Neural progenitor cell (in vitro differentiated cells): ENCODE results near the gene KIF2A. TPM values are rescaled to one million over a fixed set of nuclear protein-coding genes. Genes with fewer than 3 reads are reported as not detected.

Experiments used
- DNase-seq: peaks from one replicate; pipeline ENCODE4 v3.0.0-alpha.2; 2016; ENCODE audit warnings: low spot score
- H2AFZ ChIP-seq: fragments of 200-600 bp; sonication (generic); replicated peaks from 2 replicates; pipeline ENCODE4 v1.6.1; 2016; ENCODE audit warnings: antibody characterized with exemption
- H3F3A ChIP-seq: fragments of 200-600 bp; sonication (generic); 2 replicates; pipeline ENCODE4 v1.6.1; 2016; ENCODE audit warnings: antibody characterized with exemption, low read depth
- H3K27ac ChIP-seq: fragments of 200-600 bp; sonication (generic); 2 replicates; pipeline ENCODE4 v1.5.1; 2016; ENCODE audit warnings: mild to moderate bottlenecking
- H3K27me3 ChIP-seq: fragments of 200-600 bp; sonication (generic); 2 replicates; pipeline ENCODE4 v1.6.1; 2016; ENCODE audit warnings: mild to moderate bottlenecking, moderate library complexity
- H3K36me3 ChIP-seq: fragments of 200-600 bp; sonication (generic); 2 replicates; pipeline ENCODE4 v1.5.1; 2016
- H3K4me1 ChIP-seq: fragments of 200-600 bp; sonication (generic); 2 replicates; pipeline ENCODE4 v1.6.1; 2016; ENCODE audit warnings: mixed run types
- H3K4me2 ChIP-seq: fragments of 200-600 bp; sonication (generic); 2 replicates; pipeline ENCODE4 v1.6.1; 2016
- H3K4me3 ChIP-seq: fragments of 200-600 bp; sonication (generic); 2 replicates; pipeline ENCODE4 v1.5.1; 2016
- H3K79me2 ChIP-seq: fragments of 200-600 bp; sonication (generic); 2 replicates; pipeline ENCODE4 v1.6.1; 2016; ENCODE audit warnings: low read depth
- H3K9ac ChIP-seq: fragments of 200-600 bp; sonication (generic); 2 replicates; pipeline ENCODE4 v1.6.1; 2016
- H3K9me3 ChIP-seq: fragments of 200-600 bp; sonication (generic); 2 replicates; pipeline ENCODE4 v1.5.1; 2016; ENCODE audit warnings: low read depth
- H4K20me1 ChIP-seq: fragments of 200-600 bp; sonication (generic); 2 replicates; pipeline ENCODE4 v1.6.1; 2016; ENCODE audit warnings: low read depth
- H3K27ac Mint-ChIP-seq: 3 replicates; pipeline ENCODE4 v1.8.0; 2021; ENCODE audit warnings: mixed read lengths
- H3K27me3 Mint-ChIP-seq: 2 replicates; pipeline ENCODE4 v1.8.0; 2022; ENCODE audit warnings: low read depth, mild to moderate bottlenecking, inconsistent platforms, moderate library complexity, mixed read lengths; ENCODE audit not compliant: insufficient read depth
- H3K36me3 Mint-ChIP-seq: 3 replicates; pipeline ENCODE4 v1.8.0; 2021; ENCODE audit warnings: mixed read lengths
- H3K4me1 Mint-ChIP-seq: 3 replicates; pipeline ENCODE4 v1.8.0; 2021; ENCODE audit warnings: mixed read lengths
- H3K4me3 Mint-ChIP-seq: 3 replicates; pipeline ENCODE4 v1.8.0; 2021; ENCODE audit warnings: mild to moderate bottlenecking, moderate library complexity, mixed read lengths
- H3K9me3 Mint-ChIP-seq: 3 replicates; pipeline ENCODE4 v1.8.0; 2020; ENCODE audit warnings: mixed read lengths
- EZH2 ChIP-seq: fragments of 200-600 bp; sonication (generic); IDR thresholded peaks from 2 replicates; pipeline ENCODE4 v1.6.1; 2017; ENCODE audit warnings: antibody characterized with exemption, mild to moderate bottlenecking, moderate library complexity
- EZH2phosphoT487 ChIP-seq: fragments of 200-600 bp; sonication (generic); IDR thresholded peaks from 2 replicates; pipeline ENCODE4 v1.6.1; 2017; ENCODE audit warnings: antibody characterized with exemption
- total RNA-seq: library from RNA; depleted of rRNA; stranded (reverse); fragments of >200 nt; gene quantifications from 2 replicates; pipeline ENCODE4 v1.2.3, GENCODE V29; 2015; ENCODE audit warnings: low replicate concordance
- TF ChIP-seq, protein P1 (sequence below): fragments of 200-600 bp; sonication (generic); IDR thresholded peaks from 2 replicates; pipeline ENCODE4 v1.5.1; 2017; ENCODE audit warnings: antibody characterized with exemption, mild to moderate bottlenecking

Gene KIF2A
- total RNA-seq, 1 donor from 2014 or later: 114 TPM

DNA sequence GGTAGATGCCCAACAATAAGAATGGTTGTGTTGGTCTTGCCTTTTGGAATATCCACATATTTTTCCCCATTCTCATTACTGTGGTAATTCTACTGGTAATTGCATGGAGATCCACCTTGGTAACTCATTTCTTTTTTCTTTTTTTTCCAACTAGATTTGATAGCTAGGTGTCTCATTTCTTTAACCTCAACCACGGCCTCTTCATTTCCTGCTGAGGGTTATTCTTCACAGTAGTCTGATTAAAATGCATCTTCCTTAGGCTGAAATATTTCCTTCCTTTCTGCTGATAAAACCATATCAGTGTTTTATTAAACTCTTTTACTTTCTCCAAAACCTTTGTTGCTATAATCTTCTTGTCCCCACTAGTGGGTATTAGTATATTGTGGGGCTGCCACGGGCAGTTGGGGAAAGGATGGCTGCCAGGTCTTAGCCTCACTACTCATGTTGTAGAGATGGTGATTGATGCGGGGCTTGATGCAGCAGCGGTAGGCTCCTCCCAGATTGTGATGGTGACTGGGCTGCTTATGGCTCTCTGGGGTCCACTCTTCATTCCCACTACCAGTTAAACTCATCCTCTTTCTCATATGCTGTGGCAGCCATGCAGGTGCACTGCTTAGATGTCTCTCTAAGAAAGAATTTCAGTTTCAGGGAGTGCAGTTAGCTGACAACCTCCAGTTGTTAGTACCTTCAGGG, 35.9 kb downstream of the KIF2A start:
- Histone ChIP-seq H3F3A (no peaks in the 10 kb centered on the region), H3K9me3 (no peaks in the 10 kb centered on the region), H2AFZ (no peak overlapping the region), H3K4me2 (no peak overlapping the region), H3K79me2 (peaks cover 100% of the 10 kb centered on the region), H3K27me3 (no peaks in the 10 kb centered on the region), H3K9ac (no peak overlapping the region), H3K4me3 (no peak overlapping the region), H3K36me3 (no peaks in the 10 kb centered on the region), H3K4me1 (no peaks in the 10 kb centered on the region), H3K27ac (no peak overlapping the region), H4K20me1 (peaks cover 45% of the 10 kb centered on the region)
- no peak overlapping the region for H3K27ac Mint-ChIP-seq
- H3K36me3 Mint-ChIP-seq: peaks cover 26% of the 10 kb centered on the region
- no peak for DNase-seq
- TF ChIP-seq, protein P1, sequence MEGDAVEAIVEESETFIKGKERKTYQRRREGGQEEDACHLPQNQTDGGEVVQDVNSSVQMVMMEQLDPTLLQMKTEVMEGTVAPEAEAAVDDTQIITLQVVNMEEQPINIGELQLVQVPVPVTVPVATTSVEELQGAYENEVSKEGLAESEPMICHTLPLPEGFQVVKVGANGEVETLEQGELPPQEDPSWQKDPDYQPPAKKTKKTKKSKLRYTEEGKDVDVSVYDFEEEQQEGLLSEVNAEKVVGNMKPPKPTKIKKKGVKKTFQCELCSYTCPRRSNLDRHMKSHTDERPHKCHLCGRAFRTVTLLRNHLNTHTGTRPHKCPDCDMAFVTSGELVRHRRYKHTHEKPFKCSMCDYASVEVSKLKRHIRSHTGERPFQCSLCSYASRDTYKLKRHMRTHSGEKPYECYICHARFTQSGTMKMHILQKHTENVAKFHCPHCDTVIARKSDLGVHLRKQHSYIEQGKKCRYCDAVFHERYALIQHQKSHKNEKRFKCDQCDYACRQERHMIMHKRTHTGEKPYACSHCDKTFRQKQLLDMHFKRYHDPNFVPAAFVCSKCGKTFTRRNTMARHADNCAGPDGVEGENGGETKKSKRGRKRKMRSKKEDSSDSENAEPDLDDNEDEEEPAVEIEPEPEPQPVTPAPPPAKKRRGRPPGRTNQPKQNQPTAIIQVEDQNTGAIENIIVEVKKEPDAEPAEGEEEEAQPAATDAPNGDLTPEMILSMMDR: no peak
- TF ChIP-seq EZH2 (no peak), EZH2phosphoT487 (no peak)
- H3K4me1 Mint-ChIP-seq: no peaks in the 10 kb centered on the region
- H3K4me3 Mint-ChIP-seq: no peak overlapping the region
- H3K27me3 Mint-ChIP-seq: peaks cover 2% of the 10 kb centered on the region
- peaks cover 13% of the 10 kb centered on the region for H3K9me3 Mint-ChIP-seq

- H3F3A ChIP-seq: no peaks in the 10 kb centered on the region
- H3K36me3 ChIP-seq: no peaks in the 10 kb centered on the region
- peaks cover 99% of the 10 kb centered on the region for H3K79me2 ChIP-seq
- H3K36me3 Mint-ChIP-seq: peaks cover 27% of the 10 kb centered on the region
- H3K27ac Mint-ChIP-seq: no peak overlapping the region
- no peaks in the 10 kb centered on the region for H3K9me3 ChIP-seq
- H3K4me3 Mint-ChIP-seq: no peak overlapping the region
- H3K4me3 ChIP-seq: no peak overlapping the region
- no peak overlapping the region for H3K4me2 ChIP-seq
- H3K9me3 Mint-ChIP-seq: peaks cover 13% of the 10 kb centered on the region
- DNase-seq: no peak
- H3K27me3 ChIP-seq: no peaks in the 10 kb centered on the region
- peaks cover 49% of the 10 kb centered on the region for H4K20me1 ChIP-seq
- no peaks in the 10 kb centered on the region for H3K4me1 ChIP-seq
- no peak for TF ChIP-seq EZH2
- H3K9ac ChIP-seq: no peak overlapping the region
- H3K27me3 Mint-ChIP-seq: peaks cover 2% of the 10 kb centered on the region
- H3K27ac ChIP-seq: no peak overlapping the region
- H3K4me1 Mint-ChIP-seq: no peaks in the 10 kb centered on the region
- H2AFZ ChIP-seq: no peak overlapping the region
These were observed 36.5 kb downstream of the KIF2A start for GRCh38 chr5:62342476-62342837.

DNA sequence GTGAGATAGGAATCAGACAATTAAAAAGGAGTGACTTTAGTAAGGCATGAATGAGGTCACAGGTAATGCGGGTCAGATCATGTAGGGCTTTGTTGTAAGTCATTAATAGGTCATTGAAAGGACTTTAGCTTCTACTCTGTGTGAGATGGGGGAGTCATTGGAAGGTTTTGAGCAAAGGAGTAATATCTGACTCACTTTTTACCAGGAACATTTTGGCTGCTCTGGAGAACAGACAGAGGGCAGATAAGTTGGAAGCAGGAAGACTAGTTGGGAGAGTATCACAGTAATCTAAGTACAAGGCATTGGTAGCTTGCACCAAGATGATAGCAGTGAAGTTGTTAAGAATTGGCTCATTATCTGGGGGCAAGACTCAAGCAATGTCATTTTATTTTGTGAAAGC, 37.4 kb downstream of the KIF2A start:
- Histone ChIP-seq H3K27me3 (no peaks in the 10 kb centered on the region), H3K27ac (no peak overlapping the region), H3K4me2 (no peak overlapping the region), H3K9ac (no peak overlapping the region), H3F3A (no peaks in the 10 kb centered on the region), H4K20me1 (peaks cover 53% of the 10 kb centered on the region), H2AFZ (no peak overlapping the region), H3K9me3 (no peaks in the 10 kb centered on the region), H3K4me1 (no peaks in the 10 kb centered on the region), H3K79me2 (peaks cover 92% of the 10 kb centered on the region), H3K4me3 (no peak overlapping the region), H3K36me3 (no peaks in the 10 kb centered on the region)
- peaks cover 13% of the 10 kb centered on the region for H3K9me3 Mint-ChIP-seq
- H3K4me1 Mint-ChIP-seq: no peaks in the 10 kb centered on the region
- DNase-seq: no peak
- peaks cover 2% of the 10 kb centered on the region for H3K27me3 Mint-ChIP-seq
- H3K4me3 Mint-ChIP-seq: no peak overlapping the region
- no peak overlapping the region for H3K27ac Mint-ChIP-seq
- peaks cover 24% of the 10 kb centered on the region for H3K36me3 Mint-ChIP-seq
- TF ChIP-seq, protein P1: no peak

- H3K27ac Mint-ChIP-seq: no peak overlapping the region
- peaks cover 59% of the 10 kb centered on the region for H3K79me2 ChIP-seq
- DNase-seq: no peak
- H3K36me3 Mint-ChIP-seq: peaks cover 24% of the 10 kb centered on the region
- no peaks in the 10 kb centered on the region for H3K27me3 ChIP-seq
- no peaks in the 10 kb centered on the region for H3K9me3 ChIP-seq
- no peaks in the 10 kb centered on the region for H3K27me3 Mint-ChIP-seq
- H3K4me2 ChIP-seq: no peak overlapping the region
- H3K9me3 Mint-ChIP-seq: peaks cover 6% of the 10 kb centered on the region
- no peak overlapping the region for H3K4me3 Mint-ChIP-seq
- H4K20me1 ChIP-seq: peaks cover 39% of the 10 kb centered on the region
- no peaks in the 10 kb centered on the region for H3K4me1 ChIP-seq
- H2AFZ ChIP-seq: no peak overlapping the region
- TF ChIP-seq, protein P1: no peak
- no peak for TF ChIP-seq EZH2
- TF ChIP-seq EZH2phosphoT487: no peak
- H3K9ac ChIP-seq: no peak overlapping the region
- H3K4me3 ChIP-seq: no peak overlapping the region
- peaks cover 7% of the 10 kb centered on the region for H3K36me3 ChIP-seq
- H3K4me1 Mint-ChIP-seq: no peaks in the 10 kb centered on the region
- peak overlapping the region; percentile 11 for H3K27ac ChIP-seq
- no peaks in the 10 kb centered on the region for H3F3A ChIP-seq
These were observed 40.7 kb downstream of the KIF2A start for GRCh38 chr5:62346748-62347147.
